Stimulated activated naive CD4-positive, alpha-beta T cell (primary cell): ENCODE results near the gene LY6G6F.

ENCODE experiments used
- DNase-seq, 6 experiments: peaks; one replicate each; lab custom pipeline; 2025; lab: John Stamatoyannopoulos, UW

Gene LY6G6F

GRCh38 chr6:31739639-31740396, 33.2 kb downstream of the LY6G6F start, which contains the start of gene MSH5:
MSH5 (plus strand) TSS chr6:31740005; CDS start chr6:31740467, 462 bp downstream.
- peak; percentile 91 to 94 (median 92) for DNase-seq

- DNase-seq, result no peak
These were observed 33.9 kb downstream of the LY6G6F start for GRCh38 chr6:31740397-31741223.

- DNase-seq, result no peak
These were observed 35.1 kb downstream of the LY6G6F start for GRCh38 chr6:31741815-31742214.

GRCh38 chr6:31742894-31743293, 36.2 kb downstream of the LY6G6F start:
- DNase-seq, result no peak

GRCh38 chr6:31744422-31744821, 37.8 kb downstream of the LY6G6F start:
- no peak for DNase-seq

- no peak for DNase-seq
These were observed 42.8 kb downstream of the LY6G6F start for GRCh38 chr6:31749301-31750036.

GRCh38 chr6:31750411-31751022, 43.9 kb downstream of the LY6G6F start:
- no peak for DNase-seq

- DNase-seq, result no peak
These were observed 46.2 kb downstream of the LY6G6F start for GRCh38 chr6:31752739-31753319.

GRCh38 chr6:31758281-31758680, 51.6 kb downstream of the LY6G6F start:
- no peak for DNase-seq
